Fibroblast of the aortic adventitia (primary cell): Measurements from ENCODE around the gene OR51Q1. TPM values are rescaled to one million over a fixed set of nuclear protein-coding genes. Genes with fewer than 3 reads are reported as not detected.

Source experiments
- DNase-seq: peaks from one replicate; pipeline ENCODE4 v3.0.0-alpha.2; 2010; ENCODE audit warnings: low read depth
- H3K4me3 ChIP-seq: 2 replicates; pipeline ENCODE4 v1.5.1; 2011; ENCODE audit warnings: low read depth, mild to moderate bottlenecking, control low read depth, low read length, moderate library complexity
- CTCF ChIP-seq: IDR thresholded peaks from 2 replicates; pipeline ENCODE4 v1.5.1; 2011; ENCODE audit warnings: mild to moderate bottlenecking, low read length, control low read depth, inconsistent platforms; ENCODE audit not compliant: insufficient read depth
- total RNA-seq: library from RNA; depleted of rRNA; stranded (reverse); fragments of >200 nt; gene quantifications from 2 replicates; pipeline ENCODE4 v1.2.3, GENCODE V29; 2012; ENCODE audit warnings: low replicate concordance

Gene OR51Q1
- total RNA-seq, 1 donor: not detected

- DNase-seq: no peak
- H3K4me3 ChIP-seq: no peak overlapping the region
- no peak for TF ChIP-seq CTCF
These were observed 27.5 kb downstream of the OR51Q1 start for GRCh38 chr11:5449432-5449831.

DNA sequence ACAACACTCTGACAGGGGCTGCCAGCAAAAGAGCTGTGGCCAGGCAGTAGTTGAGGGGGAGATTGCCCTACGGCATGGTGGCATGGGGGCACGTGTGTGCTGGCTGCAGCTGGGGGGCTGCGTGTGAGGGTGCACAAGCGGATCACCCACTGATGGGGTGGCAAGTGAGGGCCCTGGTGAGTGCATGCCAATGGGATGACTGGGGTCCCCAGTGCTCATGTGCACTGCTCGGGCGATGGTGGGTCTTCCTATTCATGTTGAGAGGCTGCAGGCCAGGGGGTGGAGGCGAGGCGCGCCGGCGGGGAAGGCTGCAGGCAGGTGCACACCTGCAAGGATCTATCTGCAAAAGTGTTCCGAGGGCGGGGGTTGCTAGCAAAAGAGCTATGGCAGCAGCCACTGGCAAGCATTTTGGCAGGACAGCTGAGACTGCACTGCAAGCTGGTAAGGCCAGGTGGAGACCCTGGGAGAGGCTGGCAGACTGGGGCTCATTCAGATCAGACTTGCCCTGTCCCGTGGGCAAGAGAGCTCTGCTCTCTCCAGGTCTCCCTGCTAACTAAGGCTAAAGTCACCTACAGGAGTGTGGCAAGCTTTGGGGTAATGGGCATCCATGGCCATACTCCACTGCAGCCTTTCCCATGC is 39.2 kb downstream of the OR51Q1 start:
- no peak overlapping the region for H3K4me3 ChIP-seq
- DNase-seq: no peak
- no peak for TF ChIP-seq CTCF

- TF ChIP-seq CTCF: no peak
- H3K4me3 ChIP-seq: no peak overlapping the region
- no peak for DNase-seq
These were observed 45.6 kb downstream of the OR51Q1 start for GRCh38 chr11:5467527-5467926.

Other genes starting within 250 kb of the OR51Q1 start
- gene OR51V1, start 221.4 kb upstream of the OR51Q1 start, total RNA-seq: not detected in 2 replicates
- not detected in 2 replicates for gene HBB, start 195.0 kb upstream of the OR51Q1 start, total RNA-seq
- gene HBD, start 187.6 kb upstream of the OR51Q1 start, total RNA-seq: 4.8 TPM in 1 of 2 replicates, not detected in the other
- gene HBG1, start 172.3 kb upstream of the OR51Q1 start, total RNA-seq: not detected in 2 replicates
- gene HBG2, start 167.3 kb upstream of the OR51Q1 start, total RNA-seq: not detected in 2 replicates
- not detected in 2 replicates for gene HBE1, start 152.2 kb upstream of the OR51Q1 start, total RNA-seq
- gene OR51B4, start 120.2 kb upstream of the OR51Q1 start, total RNA-seq: 0.18 TPM in 1 of 2 replicates, not detected in the other
- gene OR51B2, start 97.8 kb upstream of the OR51Q1 start, total RNA-seq: not detected in 2 replicates
- gene OR51B5, start 78.6 kb upstream of the OR51Q1 start, total RNA-seq: not detected in 2 replicates
- not detected in 2 replicates for gene OR51B6, start 70.6 kb upstream of the OR51Q1 start, total RNA-seq
- under 0.01 TPM in 1 of 2 replicates, not detected in the other for gene OR51M1, start 38.3 kb upstream of the OR51Q1 start, total RNA-seq
- 0.09 TPM in 1 of 2 replicates, not detected in the other for gene OR51I1, start 19.4 kb downstream of the OR51Q1 start, total RNA-seq
- gene OR51I2, start 27.2 kb downstream of the OR51Q1 start, total RNA-seq: not detected in 2 replicates
- gene OR52D1, start 66.6 kb downstream of the OR51Q1 start, total RNA-seq: not detected in 2 replicates
- 0.09 TPM in 1 of 2 replicates, not detected in the other for gene UBQLN3, start 87.8 kb downstream of the OR51Q1 start, total RNA-seq
- 0.36 and 0.41 TPM in 2 replicates for gene UBQLNL, start 94.6 kb downstream of the OR51Q1 start, total RNA-seq
- gene OR52H1, start 126.4 kb downstream of the OR51Q1 start, total RNA-seq: 0.41 and 0.81 TPM in 2 replicates
- not detected in 2 replicates for gene OR52B6, start 158.8 kb downstream of the OR51Q1 start, total RNA-seq
- 4.7 and 5.3 TPM in 2 replicates for gene TRIM6, start 174.5 kb downstream of the OR51Q1 start, total RNA-seq
- gene TRIM34, start 202.9 kb downstream of the OR51Q1 start, total RNA-seq: 15.5 and 41.0 TPM in 2 replicates